ENCODE data around the gene IL1RAP.

Gene IL1RAP

DNA sequence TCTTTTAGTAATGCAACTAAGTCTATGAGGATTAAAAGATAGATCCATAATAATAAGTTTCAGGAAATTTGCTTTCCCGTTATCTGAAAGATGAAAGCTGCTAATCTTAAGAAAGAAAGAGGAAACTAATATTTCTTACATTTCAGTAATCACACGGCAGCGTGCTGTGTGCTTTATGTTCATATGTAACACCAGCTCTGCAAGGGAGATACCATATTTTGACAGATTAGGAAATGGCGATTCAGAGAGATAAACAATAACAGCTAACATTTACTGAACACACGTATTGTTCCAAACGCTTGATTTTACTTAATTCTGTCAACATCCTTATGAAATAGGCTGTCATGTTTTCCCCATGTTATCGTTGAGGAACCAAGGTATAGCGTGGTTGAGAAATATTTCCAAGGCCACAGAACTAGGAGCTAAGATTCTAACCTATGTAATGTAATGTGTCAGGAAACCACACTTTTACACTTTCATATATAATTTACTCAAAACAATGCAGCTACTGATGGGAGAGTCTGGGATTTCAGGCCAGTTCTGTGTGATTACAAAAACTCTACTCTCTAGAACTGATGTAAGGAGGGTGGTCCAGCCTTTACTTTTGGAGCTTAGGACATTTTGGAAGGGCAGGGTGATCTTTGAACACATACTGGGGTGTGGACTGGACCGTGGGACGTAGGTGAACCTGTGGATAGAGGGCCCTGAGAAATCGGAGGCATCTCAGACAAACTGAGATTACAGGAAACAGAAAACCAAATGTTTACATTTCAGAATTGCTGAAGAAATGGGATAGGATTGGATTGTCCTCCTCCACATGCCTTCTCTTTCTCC lies 100.6 kb downstream of the IL1RAP start:
- DNase-seq (ENCODE audit: low read depth in 2 of 2): no peak

DNA sequence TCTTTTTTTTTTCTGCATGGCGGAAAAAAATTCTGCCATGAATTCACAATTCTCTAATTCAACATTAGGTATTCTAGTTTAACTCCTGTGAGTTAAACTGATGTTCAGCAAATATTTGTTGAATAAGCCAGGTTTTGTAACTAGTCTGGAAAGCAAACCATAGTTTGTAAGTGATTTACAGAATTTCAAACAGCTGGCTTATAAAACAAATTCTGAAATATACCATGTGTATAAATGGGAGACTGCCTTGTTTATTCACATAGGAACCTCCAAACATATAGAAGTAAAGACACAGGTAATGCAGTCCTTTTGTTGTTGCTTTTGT lies 101.1 kb downstream of the IL1RAP start:
- DNase-seq (ENCODE audit: low read depth in 2 of 2): no peak

DNA sequence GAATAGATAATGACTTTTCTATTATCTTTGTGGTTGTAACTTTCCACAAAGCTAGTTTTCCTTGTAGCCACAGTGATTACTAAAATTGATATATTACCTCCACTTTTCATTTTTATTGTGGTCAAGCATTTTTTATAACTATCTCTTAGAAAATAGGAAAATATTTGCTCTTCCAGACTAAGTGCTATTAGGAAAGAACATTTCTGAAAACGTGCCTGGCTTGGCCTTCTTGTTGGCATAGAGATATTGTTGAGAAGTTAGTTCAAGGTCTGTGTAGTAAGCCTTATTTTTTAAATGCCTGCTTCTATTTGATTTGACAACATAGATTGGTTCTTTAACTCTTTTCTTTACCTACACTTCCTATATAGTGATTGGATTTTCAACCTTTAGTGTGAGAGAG lies 101.7 kb downstream of the IL1RAP start:
- DNase-seq (ENCODE audit: low read depth in 2 of 2): no peak

DNA sequence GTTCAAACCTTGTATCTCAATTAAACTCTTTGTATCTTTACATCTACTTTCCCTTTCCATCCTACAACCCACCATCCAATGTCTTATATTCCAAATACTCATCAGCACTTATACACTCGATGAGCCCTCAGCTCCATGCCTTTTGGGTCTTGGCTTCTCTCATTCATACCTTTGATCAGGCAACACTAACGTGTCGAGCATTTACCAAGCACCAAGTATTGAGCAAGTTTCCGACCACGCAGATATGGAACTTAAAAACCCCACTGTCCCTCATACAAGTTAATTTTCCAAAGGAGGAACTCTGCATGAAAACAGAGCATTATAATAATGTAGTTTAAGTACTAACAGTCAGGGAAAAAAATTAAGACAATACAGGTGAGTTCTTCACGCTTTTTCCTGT lies 102.8 kb downstream of the IL1RAP start:
- no peak for DNase-seq (ENCODE audit: low read depth in 2 of 2)

DNA sequence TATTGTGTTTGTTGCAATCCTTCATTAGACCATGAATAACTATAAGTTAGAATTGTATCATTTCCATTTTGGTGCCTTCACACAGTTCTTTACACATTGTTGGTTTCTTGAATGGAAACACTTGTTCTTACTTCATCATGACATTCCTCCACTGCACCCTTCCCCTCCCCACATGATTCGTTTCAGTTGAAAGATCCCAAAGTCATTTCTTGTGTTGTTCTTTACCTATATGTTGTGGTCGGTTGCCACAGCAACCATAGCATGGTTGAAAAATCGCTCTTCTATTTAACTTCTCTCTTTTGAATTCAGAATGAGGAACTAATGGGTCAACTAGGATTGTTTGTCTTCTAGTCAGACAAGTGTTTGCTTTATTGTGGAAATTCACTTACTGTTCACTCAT lies 103.3 kb downstream of the IL1RAP start:
- peak in 1 of 2 donors; percentile 1 for DNase-seq (ENCODE audit: low read depth in 2 of 2)

DNA sequence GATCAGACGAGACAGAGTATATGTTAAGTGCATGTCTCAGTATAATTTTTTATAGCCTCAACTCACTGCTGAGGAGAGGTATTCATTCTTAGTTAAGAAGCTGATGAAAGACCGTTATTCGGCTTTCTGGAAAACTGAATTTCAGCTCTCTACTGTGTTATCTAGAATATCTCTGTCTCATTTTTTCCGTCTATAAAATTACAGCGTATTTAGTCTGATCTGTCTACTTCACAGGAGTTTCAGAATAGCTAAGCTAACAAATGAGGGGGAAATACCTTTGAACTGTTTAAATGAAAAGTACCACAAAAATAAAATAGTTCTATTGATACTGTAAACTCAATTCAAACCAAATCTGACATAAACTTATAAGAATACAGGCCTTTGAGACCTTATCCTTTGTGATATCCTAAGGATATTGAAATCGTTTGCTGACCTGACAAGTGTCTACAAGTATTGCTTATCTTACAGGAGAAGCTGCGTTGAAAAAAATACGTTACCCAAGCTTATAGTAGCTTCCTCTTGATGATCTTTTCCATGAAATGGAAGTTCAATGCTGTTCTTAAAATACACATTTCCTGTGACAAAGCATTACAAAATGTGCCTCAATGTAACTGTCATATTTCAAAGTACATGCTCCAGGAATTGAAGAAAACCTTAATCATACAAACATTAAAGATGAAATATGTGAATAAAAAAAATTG lies 104.6 kb downstream of the IL1RAP start:
- DNase-seq (ENCODE audit: low read depth in 2 of 2): no peak

DNA sequence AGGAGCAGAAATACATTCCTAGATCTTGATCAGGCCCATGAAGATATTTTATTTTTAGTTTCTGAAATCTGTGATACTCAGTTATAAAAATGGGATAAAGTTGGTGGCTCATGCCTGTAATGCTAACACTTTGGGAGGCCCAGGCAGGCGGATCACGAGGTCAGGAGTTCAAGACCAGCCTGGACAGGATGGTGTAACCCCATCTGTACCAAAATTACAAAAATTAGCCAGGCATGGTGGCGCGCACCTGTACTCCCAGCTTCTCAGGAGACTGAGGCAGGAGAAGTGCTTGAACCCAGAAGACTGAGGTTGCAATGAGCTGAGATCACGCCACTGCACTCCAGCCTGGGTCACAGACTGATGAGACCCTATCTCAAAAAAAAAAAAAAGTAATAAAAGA lies 105.5 kb downstream of the IL1RAP start:
- DNase-seq (ENCODE audit: low read depth in 2 of 2): no peak

DNA sequence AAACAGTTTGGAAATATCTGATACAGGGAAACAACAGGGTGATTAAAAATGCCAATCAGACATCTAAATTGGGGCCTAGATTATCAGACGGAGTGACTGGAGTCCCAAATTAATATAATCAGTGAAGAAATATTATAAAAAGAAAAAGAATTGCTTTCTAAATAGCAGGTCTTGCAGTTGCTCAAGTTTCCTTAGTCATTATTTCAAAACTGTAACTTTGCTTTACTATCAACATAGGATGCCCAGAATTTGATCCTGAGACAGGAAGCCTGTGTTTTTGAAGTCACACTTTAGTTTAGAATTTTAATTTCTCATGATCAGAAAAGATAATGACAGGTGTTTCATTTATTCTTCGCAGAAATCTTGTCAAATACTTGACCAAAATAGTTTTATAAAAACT lies 105.9 kb downstream of the IL1RAP start:
- DNase-seq (ENCODE audit: low read depth in 2 of 2): no peak

DNA sequence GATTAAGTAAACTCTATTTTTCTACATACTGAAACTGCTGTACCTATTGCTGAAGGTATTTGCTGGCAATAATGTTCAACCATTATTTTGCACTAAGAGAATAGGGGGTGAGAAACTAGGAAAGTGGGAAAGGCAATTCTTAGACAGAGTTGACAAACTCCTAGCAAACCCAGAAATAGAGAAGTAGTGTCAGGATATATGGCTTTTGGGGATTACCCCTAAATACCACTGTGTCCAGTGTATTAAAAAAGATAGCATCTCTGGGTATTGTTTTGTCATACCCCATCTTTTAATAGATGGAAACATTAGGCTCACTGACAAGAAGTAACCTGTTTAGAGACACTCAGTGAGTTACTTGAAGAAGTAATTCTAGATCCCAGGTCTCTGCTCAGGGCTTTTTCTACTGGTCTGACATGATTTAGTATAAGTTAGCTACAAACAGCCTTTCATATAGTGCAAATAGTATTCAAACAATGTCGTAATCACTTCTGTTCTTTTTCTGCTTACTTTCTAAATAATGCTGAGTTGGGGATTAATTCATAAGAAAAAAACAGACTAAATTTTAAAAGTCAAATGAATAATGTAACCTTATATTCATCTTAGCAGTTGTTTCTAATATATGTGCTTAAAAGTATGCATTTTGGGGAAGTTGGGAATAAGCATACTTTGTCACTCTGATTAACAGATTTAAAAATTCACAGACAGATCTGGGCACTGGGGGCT lies 107.2 kb downstream of the IL1RAP start:
- DNase-seq (ENCODE audit: low read depth in 2 of 2): no peak

DNA sequence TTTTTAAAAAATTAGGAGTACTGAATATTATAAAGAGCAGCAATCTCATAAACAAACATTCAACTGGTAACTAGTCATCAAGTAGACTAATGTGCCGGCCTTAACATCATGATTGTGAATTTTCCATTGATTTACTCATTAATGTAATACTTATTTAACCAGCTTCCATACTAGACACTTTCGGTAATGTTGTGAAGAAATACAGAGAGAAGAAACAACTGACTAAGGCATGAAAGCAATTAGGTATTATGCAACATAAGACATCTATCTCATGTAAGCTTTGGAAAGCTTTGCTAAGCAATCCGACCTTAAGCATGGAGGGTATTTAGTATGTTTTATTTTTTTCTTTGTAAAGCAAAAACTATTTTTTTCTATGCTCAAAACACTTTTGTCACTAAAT lies 108.0 kb downstream of the IL1RAP start:
- no peak for DNase-seq (ENCODE audit: low read depth in 2 of 2)

DNA sequence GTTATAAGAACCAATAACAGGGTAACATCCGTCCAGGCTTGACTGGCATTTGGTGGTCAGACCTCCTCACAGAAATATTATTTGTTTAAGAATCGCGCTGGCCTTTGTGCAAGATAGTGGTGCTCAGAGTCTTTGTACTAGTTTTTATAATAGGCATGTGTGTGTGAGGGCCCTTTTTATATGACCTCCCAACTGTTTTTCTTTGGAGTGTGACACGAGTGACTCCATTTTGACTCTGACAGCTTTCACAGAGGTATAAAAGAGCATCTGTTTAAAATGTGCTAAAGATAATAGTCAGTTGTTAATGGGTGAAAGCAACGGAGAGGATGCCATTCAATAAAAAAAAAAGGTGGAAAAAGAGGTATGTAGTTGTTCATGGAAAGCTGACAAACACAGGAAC lies 110.4 kb downstream of the IL1RAP start:
- DNase-seq (ENCODE audit: low read depth in 2 of 2): no peak

DNA sequence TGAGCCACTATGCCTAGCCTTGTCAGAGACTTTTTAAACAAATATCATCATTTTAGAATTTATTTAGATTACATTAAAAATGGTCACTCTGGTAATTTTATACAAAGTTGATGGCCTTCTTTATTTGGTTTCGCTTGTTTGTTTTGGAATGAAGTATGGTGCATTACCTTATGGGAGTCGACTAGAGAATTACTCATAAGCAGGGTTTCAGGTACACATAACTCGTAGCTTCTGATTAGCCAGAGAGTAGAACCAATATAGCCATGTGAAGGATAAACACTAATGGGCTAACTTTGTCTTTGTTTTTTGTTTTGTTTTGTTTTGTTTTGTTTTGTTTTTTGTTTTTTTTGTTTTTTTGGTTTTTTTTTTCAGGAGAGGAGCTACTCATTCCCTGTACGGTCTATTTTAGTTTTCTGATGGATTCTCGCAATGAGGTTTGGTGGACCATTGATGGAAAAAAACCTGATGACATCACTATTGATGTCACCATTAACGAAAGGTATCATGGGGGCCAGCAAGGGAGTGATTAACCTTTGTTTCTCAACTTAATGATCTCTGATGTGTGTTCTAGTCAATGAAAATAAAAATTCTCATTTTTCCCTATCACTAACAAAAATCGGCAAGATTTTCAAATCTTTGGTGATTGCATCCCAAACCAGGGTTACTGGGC lies 113.2 kb downstream of the IL1RAP start:
- no peak for DNase-seq (ENCODE audit: low read depth in 2 of 2)

DNA sequence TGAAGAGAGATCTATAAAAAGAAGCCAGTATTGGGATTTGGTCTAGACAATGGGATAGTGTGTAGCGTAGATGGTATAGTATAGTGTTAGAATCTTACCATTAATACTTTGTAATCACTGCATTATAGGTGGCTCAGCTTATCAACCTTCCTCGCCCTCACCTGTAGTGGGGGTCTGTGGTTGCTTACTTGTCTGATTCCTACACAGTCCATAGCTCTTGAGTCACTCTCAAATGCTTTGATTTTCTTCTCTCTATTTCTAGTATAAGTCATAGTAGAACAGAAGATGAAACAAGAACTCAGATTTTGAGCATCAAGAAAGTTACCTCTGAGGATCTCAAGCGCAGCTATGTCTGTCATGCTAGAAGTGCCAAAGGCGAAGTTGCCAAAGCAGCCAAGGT lies 115.2 kb downstream of the IL1RAP start:
- no peak for DNase-seq (ENCODE audit: low read depth in 2 of 2)

DNA sequence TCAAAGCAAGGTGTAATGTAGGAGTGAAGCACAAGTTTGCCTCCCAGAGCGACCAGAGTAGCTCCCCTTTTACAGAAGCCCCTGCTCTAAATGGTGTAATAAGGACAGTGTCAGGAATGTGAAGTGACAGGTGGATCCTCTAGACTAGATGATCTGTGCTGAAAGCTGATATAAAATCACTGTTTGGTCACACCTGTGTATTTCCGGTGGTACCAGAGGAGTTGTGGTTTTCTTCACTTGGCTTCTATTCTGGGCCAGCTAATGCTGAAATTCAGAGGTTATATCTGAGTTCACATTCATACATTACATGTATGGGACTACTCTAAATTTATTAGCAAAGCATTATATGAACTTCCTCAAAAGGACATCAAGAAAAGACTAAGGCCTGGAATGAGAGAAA lies 117.4 kb downstream of the IL1RAP start:
- DNase-seq (ENCODE audit: low read depth in 2 of 2): no peak

DNA sequence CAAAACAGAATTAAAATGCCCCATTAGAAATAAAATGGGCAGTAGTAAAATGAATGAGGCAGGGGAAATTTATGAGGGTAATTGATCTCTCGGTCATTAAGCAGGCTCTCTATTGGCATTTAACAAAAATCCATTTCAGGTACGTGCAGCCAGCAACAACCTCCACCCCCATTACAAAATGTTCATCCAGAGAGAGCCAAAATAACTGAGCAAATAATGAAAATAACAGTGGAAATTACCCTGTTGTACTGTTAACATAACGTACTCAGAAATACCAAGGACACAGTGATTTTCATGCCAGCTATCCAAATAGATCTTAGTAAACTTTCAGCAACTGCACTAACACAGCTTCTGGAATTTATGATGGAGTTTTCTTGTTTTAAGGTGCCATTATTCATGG lies 127.7 kb downstream of the IL1RAP start:
- DNase-seq (ENCODE audit: low read depth in 2 of 2): no peak

DNA sequence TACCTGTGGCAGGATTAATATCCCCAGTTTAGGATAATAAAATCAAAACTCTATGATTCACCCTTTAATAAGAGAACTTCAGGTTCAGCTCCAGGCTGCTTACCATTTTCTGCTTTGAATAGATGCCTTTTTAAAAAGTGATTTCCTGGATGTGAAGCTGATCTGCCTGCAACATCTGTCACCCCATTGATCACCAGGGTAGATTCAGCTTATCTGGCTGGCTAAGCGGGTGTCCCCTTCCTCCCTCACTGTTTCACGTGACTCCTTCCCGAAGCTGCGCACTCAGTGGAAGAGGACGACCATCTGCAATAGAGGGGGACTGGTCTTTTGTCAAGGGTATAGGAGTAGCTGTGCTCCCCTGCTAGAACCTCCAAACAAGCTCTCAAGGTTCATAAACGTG lies 128.1 kb downstream of the IL1RAP start:
- no peak for DNase-seq (ENCODE audit: low read depth in 2 of 2)

DNA sequence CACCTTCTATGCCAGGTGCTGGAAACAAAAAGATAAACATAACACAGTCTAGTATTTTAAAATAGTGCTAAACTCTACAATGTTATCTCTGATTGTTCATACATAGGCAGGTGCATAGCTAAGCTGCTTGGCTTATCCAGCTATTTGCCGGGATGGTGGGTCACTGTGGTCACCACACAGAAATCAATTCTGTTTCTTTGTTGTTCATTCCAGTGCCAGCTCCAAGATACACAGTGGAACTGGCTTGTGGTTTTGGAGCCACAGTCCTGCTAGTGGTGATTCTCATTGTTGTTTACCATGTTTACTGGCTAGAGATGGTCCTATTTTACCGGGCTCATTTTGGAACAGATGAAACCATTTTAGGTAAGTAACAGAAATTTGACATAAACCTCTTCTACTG lies 130.2 kb downstream of the IL1RAP start:
- no peak for DNase-seq (ENCODE audit: low read depth in 2 of 2)

DNA sequence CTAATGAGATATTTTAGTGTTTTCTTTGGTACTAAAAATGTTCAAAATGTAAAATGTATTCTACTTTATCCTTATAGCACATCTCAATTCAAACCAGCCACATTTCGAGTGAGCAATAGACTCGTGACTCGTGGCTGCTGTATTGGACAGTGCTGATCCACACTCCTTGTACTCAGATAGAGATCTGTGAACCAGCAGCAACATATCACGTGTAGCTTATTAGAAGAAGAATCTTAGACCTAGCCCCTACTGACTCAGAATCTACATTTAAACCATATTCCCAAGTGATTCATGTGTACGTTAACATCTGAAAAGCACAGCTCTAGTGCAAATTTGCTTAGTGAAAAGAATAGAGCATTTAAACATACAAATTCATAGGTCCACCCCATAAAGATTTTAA lies 130.9 kb downstream of the IL1RAP start:
- no peak for DNase-seq (ENCODE audit: low read depth in 2 of 2)

DNA sequence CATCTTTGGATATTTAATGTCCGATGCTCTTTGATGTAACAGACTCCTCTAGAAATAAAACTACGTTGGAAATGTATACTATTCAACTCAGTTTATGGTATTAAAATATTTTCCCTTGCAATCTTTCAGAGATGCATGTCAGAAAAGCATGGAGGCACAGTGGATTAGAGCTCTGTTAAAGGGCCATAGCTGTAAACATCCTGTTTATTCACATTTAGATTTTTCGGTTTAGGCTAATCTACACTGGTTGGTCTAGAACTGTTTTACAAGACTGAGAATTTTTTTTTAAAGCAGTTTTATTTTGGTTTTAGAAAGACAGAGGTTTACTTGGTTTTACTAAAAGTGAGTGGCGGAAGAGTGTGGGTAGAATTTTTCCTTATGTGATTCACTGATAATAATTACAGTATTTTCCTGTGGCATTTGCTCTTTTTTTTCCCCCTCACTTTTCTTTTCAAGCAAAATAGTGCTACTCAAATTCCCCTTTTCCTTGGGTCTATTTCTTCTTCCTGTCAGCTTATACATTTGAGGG lies 132.1 kb downstream of the IL1RAP start:
- no peak for DNase-seq (ENCODE audit: low read depth in 2 of 2)

DNA sequence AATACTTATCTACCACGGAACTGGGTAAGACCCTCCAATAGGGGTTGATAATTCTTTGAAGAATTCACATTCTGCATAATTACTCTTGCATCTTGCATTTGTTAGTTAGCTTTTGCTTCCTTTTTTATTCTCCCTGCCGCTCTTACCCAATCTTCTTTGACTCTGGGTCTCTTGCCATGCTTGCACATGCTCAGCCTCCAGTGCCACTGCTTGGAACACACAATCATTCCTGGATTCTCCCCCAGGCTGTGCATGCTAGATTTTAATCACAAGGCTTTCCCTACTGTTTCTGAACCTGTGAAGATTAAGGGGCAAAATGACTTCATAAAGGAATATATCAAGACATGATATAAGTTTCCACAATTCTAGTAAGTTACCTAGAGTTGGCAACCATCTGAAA lies 133.1 kb downstream of the IL1RAP start:
- DNase-seq (ENCODE audit: low read depth in 2 of 2): no peak

DNA sequence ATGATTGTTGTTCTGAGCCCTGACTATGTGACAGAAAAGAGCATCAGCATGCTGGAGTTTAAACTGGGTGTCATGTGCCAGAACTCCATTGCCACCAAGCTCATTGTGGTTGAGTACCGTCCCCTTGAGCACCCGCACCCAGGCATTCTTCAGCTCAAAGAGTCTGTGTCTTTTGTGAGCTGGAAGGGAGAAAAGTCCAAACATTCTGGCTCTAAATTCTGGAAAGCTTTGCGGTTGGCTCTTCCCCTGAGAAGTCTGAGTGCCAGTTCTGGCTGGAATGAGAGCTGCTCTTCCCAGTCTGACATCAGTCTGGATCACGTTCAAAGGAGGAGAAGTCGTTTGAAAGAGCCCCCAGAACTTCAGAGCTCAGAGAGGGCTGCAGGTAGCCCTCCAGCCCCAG lies 142.0 kb downstream of the IL1RAP start:
- DNase-seq (ENCODE audit: low read depth in 2 of 2): no peak

DNA sequence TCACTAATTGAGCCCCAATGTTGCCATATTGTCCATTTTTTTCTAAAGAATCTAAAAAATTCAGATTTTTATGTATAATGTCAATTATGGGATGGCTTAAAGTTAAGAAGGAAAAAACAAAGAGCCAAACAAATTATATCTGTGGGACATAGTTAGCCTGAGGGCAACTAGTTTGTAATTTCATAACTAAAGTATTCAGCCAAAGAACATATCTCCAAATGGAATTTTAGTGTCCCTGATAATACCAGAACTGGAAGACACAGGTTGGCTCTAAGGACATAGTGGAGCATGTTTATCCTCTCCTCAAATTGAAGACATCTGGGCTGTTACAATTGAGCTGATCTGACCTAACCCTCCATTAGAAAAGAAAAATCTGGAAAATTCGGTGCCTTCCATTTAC lies 144.2 kb downstream of the IL1RAP start:
- DNase-seq (ENCODE audit: low read depth in 2 of 2): no peak
